Fibroblast of lung (primary cell): ENCODE results near the gene ABLIM2. TPM values are rescaled to one million over a fixed set of nuclear protein-coding genes. Genes with fewer than 3 reads are reported as not detected.

Source experiments
- DNase-seq, 2 donors: peaks; one replicate each; pipeline versions ENCODE4 v3.0.0 to v3.0.0-alpha.2; 2010; ENCODE audit warnings: low read depth in 2 of 2
- H2AFZ ChIP-seq: 2 replicates; pipeline ENCODE4 v1.5.1; 2012; ENCODE audit warnings: low read length, control low read depth, inconsistent platforms
- H3K27ac ChIP-seq: 2 replicates; pipeline ENCODE4 v1.5.1; 2011; ENCODE audit warnings: low read length, control low read depth; ENCODE audit not compliant: insufficient read depth
- H3K27me3 ChIP-seq: 2 replicates; pipeline ENCODE4 v1.5.1; 2011; ENCODE audit warnings: mild to moderate bottlenecking, low read length; ENCODE audit not compliant: control insufficient read depth, insufficient read depth
- H3K36me3 ChIP-seq: 2 replicates; pipeline ENCODE4 v1.5.1; 2011; ENCODE audit warnings: low read length; ENCODE audit not compliant: control insufficient read depth, insufficient read depth
- H3K4me1 ChIP-seq: 2 replicates; pipeline ENCODE4 v1.5.1; 2011; ENCODE audit warnings: low read length; ENCODE audit not compliant: control insufficient read depth, insufficient read depth; ENCODE audit errors: extremely low read depth
- H3K4me2 ChIP-seq: 2 replicates; pipeline ENCODE4 v1.5.1; 2011; ENCODE audit warnings: low read length, control low read depth; ENCODE audit not compliant: insufficient read depth; ENCODE audit errors: extremely low read depth
- H3K4me3 ChIP-seq, 4 experiments: fragments of 200-600 bp in 1 of 4; sonication (generic) in 1 of 4; replicated peaks in 1 of 4; 2 replicates each; pipeline ENCODE4 v1.5.1; 2011 to 2016; ENCODE audit warnings: low read length in 4 of 4, low read depth in 3 of 4, mild to moderate bottlenecking in 3 of 4, control low read depth in 2 of 4, inconsistent platforms in 1 of 4, mixed read lengths in 1 of 4; ENCODE audit not compliant: insufficient read depth in 1 of 4; ENCODE audit errors: control extremely low read depth in 1 of 4
- H3K79me2 ChIP-seq: 2 replicates; pipeline ENCODE4 v1.5.1; 2012; ENCODE audit warnings: mild to moderate bottlenecking, low read length, inconsistent platforms; ENCODE audit not compliant: control insufficient read depth, insufficient read depth
- H3K9ac ChIP-seq: 2 replicates; pipeline ENCODE4 v1.5.1; 2011; ENCODE audit warnings: mild to moderate bottlenecking, low read length, control low read depth; ENCODE audit not compliant: insufficient read depth
- H3K9me3 ChIP-seq: 2 replicates; pipeline ENCODE4 v1.5.1; 2012; ENCODE audit warnings: low read depth, low read length; ENCODE audit not compliant: control insufficient read depth, insufficient read depth
- H4K20me1 ChIP-seq: 2 replicates; pipeline ENCODE4 v1.5.1; 2011; ENCODE audit warnings: low read length; ENCODE audit not compliant: control insufficient read depth, insufficient read depth; ENCODE audit errors: extremely low read depth
- CTCF ChIP-seq, 2 donors: IDR thresholded peaks in 1 of 2; conservative IDR thresholded peaks in 1 of 2; 1 replicate in 1 of 2; 2 replicates in 1 of 2; pipeline ENCODE4 v1.5.1; 2011 to 2012; ENCODE audit warnings: low read length in 2 of 2, control low read depth in 1 of 2, inconsistent platforms in 1 of 2, low read depth in 1 of 2, mild to moderate bottlenecking in 1 of 2
- EZH2 ChIP-seq: IDR thresholded peaks from 2 replicates; pipeline ENCODE4 v1.5.1; 2012; ENCODE audit warnings: low read length, control low read depth, mild to moderate bottlenecking; ENCODE audit errors: missing control alignments
- polyA plus RNA-seq, 2 donors: library from polyadenylated mRNA; depleted of rRNA in 1 of 2; stranded (reverse) in 1 of 2; unstranded in 1 of 2; fragments of >200 nt; gene quantifications; 2 replicates each; pipeline ENCODE4 v1.2.1, GENCODE V29; 2011 to 2012; ENCODE audit warnings: missing spikeins in 1 of 2
- total RNA-seq: library from RNA; depleted of rRNA; stranded (reverse); fragments of >200 nt; gene quantifications from 2 replicates; pipeline ENCODE4 v1.2.1, GENCODE V29; 2014

The ABLIM2 gene
- total and polyA plus RNA-seq, 2 donors (not counting 1 experiment from before 2014, with no cell fraction given), result 0.66 to 2.6 TPM

DNA sequence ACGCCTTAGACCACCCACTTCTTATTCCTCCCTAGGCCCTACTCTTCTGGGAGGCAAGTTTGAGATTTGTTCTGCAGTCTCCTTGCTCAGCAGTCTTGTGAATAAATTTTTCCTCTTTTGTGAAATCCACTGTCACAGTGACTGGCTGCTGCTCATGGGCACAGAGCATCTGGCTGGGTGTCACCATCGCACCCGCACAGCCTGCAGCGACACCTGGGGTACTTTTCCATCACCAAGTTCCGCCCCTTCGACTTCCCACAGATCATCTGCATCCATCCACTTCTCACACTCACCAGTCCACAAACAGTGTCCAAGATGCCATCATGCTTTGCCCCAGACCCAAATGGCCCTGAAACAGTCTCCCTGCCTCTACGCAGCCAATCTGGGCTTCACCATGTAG, 182.6 kb downstream of the ABLIM2 start:
- H3K4me2 ChIP-seq, result no peak overlapping the region
- H3K27ac ChIP-seq, result no peak overlapping the region
- no peak overlapping the region for H2AFZ ChIP-seq
- H3K9me3 ChIP-seq, result no peaks in the 10 kb centered on the region
- no peak for DNase-seq
- H3K4me1 ChIP-seq, result peaks cover 2% of the 10 kb centered on the region
- H3K27me3 ChIP-seq, result no peaks in the 10 kb centered on the region
- H3K36me3 ChIP-seq, result no peaks in the 10 kb centered on the region
- TF ChIP-seq EZH2 (no peak), CTCF (conservative IDR thresholded peaks at IDR 0.05 in 1 of 2, IDR thresholded peaks at IDR 0.05 in 1 of 2; ENCODE audit: low read depth in 1 of 2, low read length in 2 of 2) (no peak)
- H3K4me3 ChIP-seq, result no peak overlapping the region
- no peaks in the 10 kb centered on the region for H4K20me1 ChIP-seq
- H3K9ac ChIP-seq, result no peak overlapping the region
- no peaks in the 10 kb centered on the region for H3K79me2 ChIP-seq

- DNase-seq, result no peak
- Histone ChIP-seq H3K4me3 (no peak overlapping the region), H3K9ac (no peak overlapping the region), H2AFZ (no peak overlapping the region), H3K27ac (no peak overlapping the region), H3K27me3 (no peaks in the 10 kb centered on the region), H3K9me3 (no peaks in the 10 kb centered on the region), H4K20me1 (no peaks in the 10 kb centered on the region), H3K4me2 (no peak overlapping the region), H3K36me3 (no peaks in the 10 kb centered on the region), H3K4me1 (peaks cover 11% of the 10 kb centered on the region), H3K79me2 (no peaks in the 10 kb centered on the region)
- TF ChIP-seq CTCF (conservative IDR thresholded peaks at IDR 0.05 in 1 of 2, IDR thresholded peaks at IDR 0.05 in 1 of 2; ENCODE audit: low read depth in 1 of 2, low read length in 2 of 2), result no peak
Observed at GRCh38 chr4:7974425-7974824, 184.2 kb downstream of the ABLIM2 start.

GRCh38 chr4:7973545-7973981, 185.1 kb downstream of the ABLIM2 start:
- Histone ChIP-seq H3K36me3 (no peaks in the 10 kb centered on the region), H3K79me2 (no peaks in the 10 kb centered on the region), H3K9me3 (no peaks in the 10 kb centered on the region), H3K27ac (no peak overlapping the region), H4K20me1 (no peaks in the 10 kb centered on the region), H3K27me3 (no peaks in the 10 kb centered on the region), H3K4me1 (peaks cover 16% of the 10 kb centered on the region), H3K4me2 (no peak overlapping the region), H3K4me3 (no peak overlapping the region), H2AFZ (no peak overlapping the region), H3K9ac (no peak overlapping the region)
- peak; percentile 56 to 87 for DNase-seq
- TF ChIP-seq EZH2 (no peak), CTCF (conservative IDR thresholded peaks at IDR 0.05 in 1 of 2, IDR thresholded peaks at IDR 0.05 in 1 of 2; ENCODE audit: low read depth in 1 of 2, low read length in 2 of 2) (no peak)
